SK-N-SH (cell line): ENCODE measurements around the gene RCAN3. TPM values are rescaled to one million over a fixed set of nuclear protein-coding genes. Genes with fewer than 3 reads are reported as not detected.

ENCODE experiments used
- CTCF ChIA-PET: fragments of 300-600, 350-600 bp; formaldehyde crosslinking; extraction: SDS; loops from one replicate; lab custom pipeline; 2021; lab: Yijun Ruan, JAX
- POLR2A ChIA-PET: fragments of 350-600 bp; sonication (Branson Sonifier 250); formaldehyde crosslinking; extraction: SDS; loops from one replicate; lab custom pipeline; 2020; ENCODE audit warnings: antibody characterized with exemption, inconsistent platforms; lab: Yijun Ruan, JAX
- DNase-seq: peaks from one replicate; pipeline ENCODE4 v3.0.0; 2012
- H2AFZ ChIP-seq: fragments of 200-600 bp; sonication (generic); 2 replicates; pipeline ENCODE4 v1.8.1; 2016; ENCODE audit warnings: antibody characterized with exemption, mild to moderate bottlenecking, low read depth
- H3F3A ChIP-seq: fragments of 200-600 bp; sonication (generic); replicated peaks from 2 replicates; pipeline ENCODE3; 2016; ENCODE audit warnings: antibody characterized with exemption, mild to moderate bottlenecking; ENCODE audit not compliant: insufficient read depth
- H3K27ac ChIP-seq, 2 experiments: fragments of 200-500 bp in 1 of 2; fragments of 200-600 bp in 1 of 2; sonication (Bioruptor generic) in 1 of 2; sonication (generic), shearing (Covaris generic) in 1 of 2; 2 replicates each; pipeline versions ENCODE4 v1.5.1 to v1.6.1; 2014 to 2016; ENCODE audit warnings: low read depth in 2 of 2, inconsistent platforms in 1 of 2, low read length in 1 of 2, mild to moderate bottlenecking in 1 of 2, mixed read lengths in 1 of 2
- H3K27me3 ChIP-seq: fragments of 200-600 bp; sonication (generic), shearing (Covaris generic); 2 replicates; pipeline ENCODE4 v1.6.1; 2016; ENCODE audit warnings: mixed run types; ENCODE audit not compliant: insufficient read depth
- H3K36me3 ChIP-seq, 2 experiments: fragments of 200-500 bp in 1 of 2; fragments of 200-600 bp in 1 of 2; sonication (Bioruptor generic) in 1 of 2; sonication (generic) in 1 of 2; replicated peaks in 1 of 2; 2 replicates each; pipeline versions ENCODE3 to v1.5.1; 2014 to 2016; ENCODE audit warnings: low read length in 1 of 2, mild to moderate bottlenecking in 1 of 2; ENCODE audit not compliant: insufficient read depth in 2 of 2, control insufficient read depth in 1 of 2
- H3K4me1 ChIP-seq, 2 experiments: fragments of 200-500 bp in 1 of 2; fragments of 200-600 bp in 1 of 2; sonication (Bioruptor generic) in 1 of 2; sonication (generic), shearing (Covaris generic) in 1 of 2; 2 replicates each; pipeline versions ENCODE4 v1.5.1 to v1.6.1; 2014 to 2016; ENCODE audit warnings: low read depth in 1 of 2, low read length in 1 of 2, mixed run types in 1 of 2; ENCODE audit not compliant: insufficient read depth in 2 of 2, control insufficient read depth in 1 of 2
- H3K4me2 ChIP-seq: fragments of 200-600 bp; sonication (generic), shearing (Covaris generic); 2 replicates; pipeline ENCODE4 v1.6.1; 2017; ENCODE audit warnings: mixed run types
- H3K4me3 ChIP-seq, 2 experiments: fragments of 200-500 bp in 1 of 2; fragments of 200-600 bp in 1 of 2; sonication (Bioruptor generic) in 1 of 2; sonication (generic), shearing (Covaris generic) in 1 of 2; 2 replicates each; pipeline versions ENCODE4 v1.5.1 to v1.8.1; 2014 to 2016; ENCODE audit warnings: low read depth in 2 of 2, inconsistent platforms in 1 of 2, low read length in 1 of 2, mild to moderate bottlenecking in 1 of 2, mixed read lengths in 1 of 2, moderate library complexity in 1 of 2
- H3K79me2 ChIP-seq: fragments of 200-600 bp; sonication (generic); 2 replicates; pipeline ENCODE4 v1.8.1; 2017; ENCODE audit warnings: mild to moderate bottlenecking; ENCODE audit not compliant: insufficient read depth
- H3K9ac ChIP-seq: fragments of 200-600 bp; sonication (generic); 2 replicates; pipeline ENCODE4 v1.6.1; 2017; ENCODE audit warnings: mixed run types
- H3K9me2 ChIP-seq: fragments of 200-600 bp; sonication (generic); 2 replicates; pipeline ENCODE4 v1.6.1; 2017; ENCODE audit warnings: mixed run types
- H3K9me3 ChIP-seq: fragments of 200-600 bp; sonication (generic); 2 replicates; pipeline ENCODE4 v1.6.1; 2017; ENCODE audit warnings: mixed run types, mild to moderate bottlenecking, moderate library complexity
- H4K20me1 ChIP-seq: fragments of 200-600 bp; sonication (generic); 2 replicates; pipeline ENCODE4 v1.6.1; 2017; ENCODE audit warnings: mild to moderate bottlenecking, mixed run types; ENCODE audit not compliant: insufficient read depth
- EZH2phosphoT487 ChIP-seq: fragments of 200-600 bp; sonication (generic); IDR thresholded peaks from 2 replicates; pipeline ENCODE4 v1.6.1; 2017; ENCODE audit warnings: low read depth, mixed run types, mild to moderate bottlenecking, antibody characterized with exemption, moderate library complexity, borderline replicate concordance
- FOSL2 ChIP-seq: IDR thresholded peaks from 2 replicates; pipeline ENCODE4 v1.4.0; 2012; ENCODE audit warnings: low read depth, mild to moderate bottlenecking, moderate library complexity, borderline replicate concordance
- FOXM1 ChIP-seq: IDR thresholded peaks from 2 replicates; pipeline ENCODE4 v1.4.0; 2012; ENCODE audit warnings: low read depth, mild to moderate bottlenecking
- MEF2A ChIP-seq: IDR thresholded peaks from 2 replicates; pipeline ENCODE4 v1.4.0; 2012; ENCODE audit warnings: low read depth, borderline replicate concordance
- MXI1 ChIP-seq: IDR thresholded peaks from 2 replicates; pipeline ENCODE4 v1.6.1; 2012; ENCODE audit warnings: mild to moderate bottlenecking, low read depth, low read length, improper control_type of control experiment
- NFIC ChIP-seq: IDR thresholded peaks from 2 replicates; pipeline ENCODE4 v1.4.0; 2012; ENCODE audit warnings: borderline replicate concordance
- RAD21 ChIP-seq: IDR thresholded peaks from 2 replicates; pipeline ENCODE4 v1.6.1; 2012; ENCODE audit warnings: mild to moderate bottlenecking, low read length
- RCOR1 ChIP-seq: fragments of 150-350 bp; IDR thresholded peaks from 2 replicates; pipeline ENCODE4 v1.6.1; 2017; ENCODE audit warnings: antibody characterized with exemption, low read length
- SIN3A ChIP-seq: IDR thresholded peaks from 2 replicates; pipeline ENCODE4 v1.6.1; 2012; ENCODE audit warnings: low read depth, mild to moderate bottlenecking, low read length, moderate library complexity, borderline replicate concordance
- TAF1 ChIP-seq: IDR thresholded peaks from 2 replicates; pipeline ENCODE4 v1.6.1; 2012; ENCODE audit warnings: low read depth, mild to moderate bottlenecking, low read length, moderate library complexity, borderline replicate concordance
- WGBS: methylation state at CpG from one replicate; pipeline ENCODE4 v1.1.6; 2017; ENCODE audit warnings: low lambda C conversion rate; 5-methylcytosine and 5-hydroxymethylcytosine counted together
- polyA plus RNA-seq, 3 experiments: library from polyadenylated mRNA; depleted of rRNA; stranded (reverse); fragments of >200 nt; gene quantifications; 2 replicates each; pipeline ENCODE4 v1.2.3, GENCODE V29; 2012
- TF ChIP-seq, protein P1 (sequence below): IDR thresholded peaks from 2 replicates; pipeline ENCODE4; 2012
- TF ChIP-seq, protein P2 (sequence below): IDR thresholded peaks from 2 replicates; pipeline ENCODE4 v1.4.0; 2012; ENCODE audit warnings: low read depth
- TF ChIP-seq, protein P3 (sequence below): fragments of 200-600 bp; sonication (generic); IDR thresholded peaks from 2 replicates; pipeline ENCODE4 v1.6.1; 2017; ENCODE audit warnings: antibody characterized with exemption, mild to moderate bottlenecking, moderate library complexity
- TF ChIP-seq, protein P4 (sequence below): IDR thresholded peaks from 2 replicates; pipeline ENCODE4 v1.4.0; 2012; ENCODE audit warnings: low read depth, borderline replicate concordance

Gene RCAN3
- polyA plus RNA-seq, 1 of the 3 experiments (the other 2 are of a cell fraction) = 4.8 TPM

DNA sequence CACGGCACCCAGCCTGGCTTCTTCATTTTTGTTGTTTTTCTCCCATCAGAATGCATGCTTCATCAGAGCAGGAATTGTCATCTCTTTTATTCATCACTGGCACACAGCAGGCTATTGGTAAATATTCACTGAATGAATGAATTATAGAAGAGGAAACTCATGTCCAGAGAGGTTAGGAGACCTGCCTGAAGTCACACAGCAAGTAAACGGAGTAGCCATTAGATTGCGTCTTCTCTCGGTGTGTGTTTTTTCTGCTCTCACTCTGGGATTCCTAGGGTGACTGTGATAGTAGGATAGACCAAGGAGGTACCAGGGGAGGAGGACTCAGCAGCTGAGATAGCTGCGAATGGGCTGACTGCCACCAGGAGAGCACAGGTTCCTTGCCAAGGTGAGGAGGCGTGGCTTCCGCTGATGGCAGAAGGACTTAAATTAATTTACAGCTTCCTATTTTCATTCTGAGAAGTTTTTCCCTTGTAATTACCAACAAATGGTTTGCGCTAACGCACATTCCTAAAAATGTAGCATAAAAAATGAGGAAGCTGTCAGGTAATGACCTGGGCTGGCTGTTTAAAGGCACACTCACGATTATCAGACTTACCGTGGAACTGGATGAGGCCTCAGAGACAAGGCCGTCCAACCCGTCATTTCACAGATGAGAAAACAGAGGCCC, 48.8 kb downstream of the RCAN3 start:
- Histone ChIP-seq H3F3A (no peaks in the 10 kb centered on the region), H3K9ac (no peak overlapping the region), H4K20me1 (no peaks in the 10 kb centered on the region), H3K9me2 (no peaks in the 10 kb centered on the region), H3K27me3 (peaks cover 7% of the 10 kb centered on the region; the same call in 1 of the 2 replicates), H3K4me3 (no peak overlapping the region), H2AFZ (no peak overlapping the region), H3K27ac (no peak overlapping the region), H3K9me3 (no peaks in the 10 kb centered on the region), H3K4me1 (peaks cover 0 to 6% of the 10 kb centered on the region in 2 experiments; a peak in 1 of 4 replicates), H3K36me3 (no peaks in the 10 kb centered on the region)
- ChIA-PET POLR2A (no interaction called here), CTCF (no interaction called here)
- WGBS = 92% methylated on average over 13 of the region's 13 CpGs
- DNase-seq = no peak
- TF ChIP-seq, protein P1, sequence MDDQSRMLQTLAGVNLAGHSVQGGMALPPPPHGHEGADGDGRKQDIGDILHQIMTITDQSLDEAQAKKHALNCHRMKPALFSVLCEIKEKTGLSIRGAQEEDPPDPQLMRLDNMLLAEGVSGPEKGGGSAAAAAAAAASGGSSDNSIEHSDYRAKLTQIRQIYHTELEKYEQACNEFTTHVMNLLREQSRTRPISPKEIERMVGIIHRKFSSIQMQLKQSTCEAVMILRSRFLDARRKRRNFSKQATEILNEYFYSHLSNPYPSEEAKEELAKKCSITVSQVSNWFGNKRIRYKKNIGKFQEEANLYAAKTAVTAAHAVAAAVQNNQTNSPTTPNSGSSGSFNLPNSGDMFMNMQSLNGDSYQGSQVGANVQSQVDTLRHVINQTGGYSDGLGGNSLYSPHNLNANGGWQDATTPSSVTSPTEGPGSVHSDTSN = no peak
- no peak for TF ChIP-seq RAD21
- TF ChIP-seq, all 33 proteins: peak for 0
- Histone ChIP-seq H3K79me2 (no peaks in the 10 kb centered on the region), H3K4me2 (no peak overlapping the region)

DNA sequence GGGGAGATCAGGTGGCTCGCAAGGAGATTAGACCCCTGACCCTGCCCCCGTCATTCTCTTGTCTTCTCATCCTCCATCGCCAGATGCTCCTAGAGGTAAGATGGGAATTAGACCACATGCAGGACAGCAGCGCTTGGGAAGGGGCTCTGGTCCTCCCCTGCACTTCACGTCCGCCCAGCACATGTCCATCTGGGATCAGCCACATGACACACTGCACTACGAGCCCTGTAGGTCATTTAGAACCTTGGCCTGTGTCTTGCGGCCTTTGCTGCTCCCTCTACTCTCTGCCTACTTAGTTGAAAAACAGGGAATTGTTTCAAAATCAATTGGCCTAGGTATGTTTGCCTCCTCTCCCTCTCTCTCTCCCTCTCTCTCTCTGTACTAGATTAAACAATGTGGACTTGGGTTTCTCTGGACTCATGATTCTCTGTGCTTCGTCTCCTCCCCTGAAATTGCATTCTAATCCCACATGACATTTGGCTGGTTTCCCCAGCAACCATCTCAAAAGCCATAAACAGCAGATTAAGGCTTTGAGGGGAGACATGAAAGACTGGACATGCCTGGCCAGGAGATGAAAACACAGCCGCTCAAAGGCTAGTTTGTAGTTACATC, 49.4 kb downstream of the RCAN3 start:
- 81% methylated on average over 10 of the region's 10 CpGs for WGBS
- H2AFZ ChIP-seq = no peak overlapping the region
- POLR2A ChIA-PET = no interaction called here

DNA sequence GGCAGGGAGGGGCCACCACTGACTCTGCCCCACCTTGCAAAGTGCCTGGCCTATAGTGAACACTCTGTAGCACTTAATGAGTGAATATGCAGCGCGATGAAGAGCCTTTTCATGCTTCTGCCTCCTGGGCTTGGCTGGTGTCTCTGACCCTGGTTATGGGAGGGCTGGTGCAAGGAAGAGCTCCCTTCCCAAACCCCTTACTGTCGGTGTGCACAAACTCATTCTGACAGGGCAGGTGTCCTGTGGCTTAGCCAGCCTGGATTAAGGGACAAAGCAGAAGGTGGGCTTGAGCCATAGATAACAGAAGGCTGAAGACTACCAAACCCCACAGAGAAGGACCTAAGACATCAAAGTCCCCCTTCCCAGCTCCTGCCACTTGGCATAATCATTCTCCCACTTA, 51.3 kb downstream of the RCAN3 start:
- no peaks in the 10 kb centered on the region for H3K36me3 ChIP-seq
- peaks cover 7% of the 10 kb centered on the region; the same call in 1 of the 2 replicates for H3K27me3 ChIP-seq
- H2AFZ ChIP-seq = no peak overlapping the region
- no peak overlapping the region for H3K27ac ChIP-seq
- H3K4me2 ChIP-seq = no peak overlapping the region
- 90% methylated on average over 3 of the region's 3 CpGs for WGBS
- no peak overlapping the region for H3K9ac ChIP-seq
- peaks cover 5% of the 10 kb centered on the region for H3F3A ChIP-seq
- peaks cover 5 to 12% of the 10 kb centered on the region in 2 experiments; a peak in 1 of 4 replicates for H3K4me1 ChIP-seq
- no peaks in the 10 kb centered on the region for H4K20me1 ChIP-seq
- H3K9me3 ChIP-seq = no peaks in the 10 kb centered on the region
- no peak overlapping the region for H3K4me3 ChIP-seq
- DNase-seq = no peak
- POLR2A ChIA-PET = no interaction called here
- no peaks in the 10 kb centered on the region for H3K79me2 ChIP-seq
- no peaks in the 10 kb centered on the region for H3K9me2 ChIP-seq
- CTCF ChIA-PET = interaction anchor here (1.0 to 1.9 kb wide), 4 partner anchors 10 to 139 kb away, joined by 3 to 7 read pairs (median 4); partner anchors contain the start of gene NIPAL3
- TF ChIP-seq MEF2A = no peak
- TF ChIP-seq RCOR1 = no peak
- TF ChIP-seq SIN3A = no peak
- no peak for TF ChIP-seq FOSL2
- TF ChIP-seq, protein P2, sequence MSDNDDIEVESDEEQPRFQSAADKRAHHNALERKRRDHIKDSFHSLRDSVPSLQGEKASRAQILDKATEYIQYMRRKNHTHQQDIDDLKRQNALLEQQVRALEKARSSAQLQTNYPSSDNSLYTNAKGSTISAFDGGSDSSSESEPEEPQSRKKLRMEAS = no peak
- no peak for TF ChIP-seq TAF1
- TF ChIP-seq, protein P3, sequence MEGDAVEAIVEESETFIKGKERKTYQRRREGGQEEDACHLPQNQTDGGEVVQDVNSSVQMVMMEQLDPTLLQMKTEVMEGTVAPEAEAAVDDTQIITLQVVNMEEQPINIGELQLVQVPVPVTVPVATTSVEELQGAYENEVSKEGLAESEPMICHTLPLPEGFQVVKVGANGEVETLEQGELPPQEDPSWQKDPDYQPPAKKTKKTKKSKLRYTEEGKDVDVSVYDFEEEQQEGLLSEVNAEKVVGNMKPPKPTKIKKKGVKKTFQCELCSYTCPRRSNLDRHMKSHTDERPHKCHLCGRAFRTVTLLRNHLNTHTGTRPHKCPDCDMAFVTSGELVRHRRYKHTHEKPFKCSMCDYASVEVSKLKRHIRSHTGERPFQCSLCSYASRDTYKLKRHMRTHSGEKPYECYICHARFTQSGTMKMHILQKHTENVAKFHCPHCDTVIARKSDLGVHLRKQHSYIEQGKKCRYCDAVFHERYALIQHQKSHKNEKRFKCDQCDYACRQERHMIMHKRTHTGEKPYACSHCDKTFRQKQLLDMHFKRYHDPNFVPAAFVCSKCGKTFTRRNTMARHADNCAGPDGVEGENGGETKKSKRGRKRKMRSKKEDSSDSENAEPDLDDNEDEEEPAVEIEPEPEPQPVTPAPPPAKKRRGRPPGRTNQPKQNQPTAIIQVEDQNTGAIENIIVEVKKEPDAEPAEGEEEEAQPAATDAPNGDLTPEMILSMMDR = no peak
- TF ChIP-seq MXI1 = no peak
- TF ChIP-seq NFIC = no peak
- no peak for TF ChIP-seq FOXM1

More for the DNA sequence above, 49.4 kb downstream of the RCAN3 start:
- CTCF ChIA-PET = no interaction called here
- Histone ChIP-seq H3K4me1 (peaks cover 0 to 6% of the 10 kb centered on the region in 2 experiments; a peak in 1 of 4 replicates), H3K4me3 (no peak overlapping the region), H3K4me2 (no peak overlapping the region), H4K20me1 (no peaks in the 10 kb centered on the region), H3K79me2 (no peaks in the 10 kb centered on the region), H3K9me2 (no peaks in the 10 kb centered on the region), H3K9me3 (no peaks in the 10 kb centered on the region), H3K36me3 (no peaks in the 10 kb centered on the region), H3K9ac (no peak overlapping the region), H3K27ac (no peak overlapping the region), H3K27me3 (peaks cover 7% of the 10 kb centered on the region; the same call in 1 of the 2 replicates), H3F3A (no peaks in the 10 kb centered on the region)
- TF ChIP-seq, protein P4, sequence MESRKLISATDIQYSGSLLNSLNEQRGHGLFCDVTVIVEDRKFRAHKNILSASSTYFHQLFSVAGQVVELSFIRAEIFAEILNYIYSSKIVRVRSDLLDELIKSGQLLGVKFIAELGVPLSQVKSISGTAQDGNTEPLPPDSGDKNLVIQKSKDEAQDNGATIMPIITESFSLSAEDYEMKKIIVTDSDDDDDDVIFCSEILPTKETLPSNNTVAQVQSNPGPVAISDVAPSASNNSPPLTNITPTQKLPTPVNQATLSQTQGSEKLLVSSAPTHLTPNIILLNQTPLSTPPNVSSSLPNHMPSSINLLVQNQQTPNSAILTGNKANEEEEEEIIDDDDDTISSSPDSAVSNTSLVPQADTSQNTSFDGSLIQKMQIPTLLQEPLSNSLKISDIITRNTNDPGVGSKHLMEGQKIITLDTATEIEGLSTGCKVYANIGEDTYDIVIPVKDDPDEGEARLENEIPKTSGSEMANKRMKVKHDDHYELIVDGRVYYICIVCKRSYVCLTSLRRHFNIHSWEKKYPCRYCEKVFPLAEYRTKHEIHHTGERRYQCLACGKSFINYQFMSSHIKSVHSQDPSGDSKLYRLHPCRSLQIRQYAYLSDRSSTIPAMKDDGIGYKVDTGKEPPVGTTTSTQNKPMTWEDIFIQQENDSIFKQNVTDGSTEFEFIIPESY = no peak
- TF ChIP-seq EZH2phosphoT487 = no peak
- peak; percentile 58 for DNase-seq
